Measurements from ENCODE around the gene DST. TPM values are rescaled to one million over a fixed set of nuclear protein-coding genes. Genes with fewer than 3 reads are reported as not detected.

DST gene
- total RNA-seq, 1 donor from 2014 or later: 183 TPM

DNA sequence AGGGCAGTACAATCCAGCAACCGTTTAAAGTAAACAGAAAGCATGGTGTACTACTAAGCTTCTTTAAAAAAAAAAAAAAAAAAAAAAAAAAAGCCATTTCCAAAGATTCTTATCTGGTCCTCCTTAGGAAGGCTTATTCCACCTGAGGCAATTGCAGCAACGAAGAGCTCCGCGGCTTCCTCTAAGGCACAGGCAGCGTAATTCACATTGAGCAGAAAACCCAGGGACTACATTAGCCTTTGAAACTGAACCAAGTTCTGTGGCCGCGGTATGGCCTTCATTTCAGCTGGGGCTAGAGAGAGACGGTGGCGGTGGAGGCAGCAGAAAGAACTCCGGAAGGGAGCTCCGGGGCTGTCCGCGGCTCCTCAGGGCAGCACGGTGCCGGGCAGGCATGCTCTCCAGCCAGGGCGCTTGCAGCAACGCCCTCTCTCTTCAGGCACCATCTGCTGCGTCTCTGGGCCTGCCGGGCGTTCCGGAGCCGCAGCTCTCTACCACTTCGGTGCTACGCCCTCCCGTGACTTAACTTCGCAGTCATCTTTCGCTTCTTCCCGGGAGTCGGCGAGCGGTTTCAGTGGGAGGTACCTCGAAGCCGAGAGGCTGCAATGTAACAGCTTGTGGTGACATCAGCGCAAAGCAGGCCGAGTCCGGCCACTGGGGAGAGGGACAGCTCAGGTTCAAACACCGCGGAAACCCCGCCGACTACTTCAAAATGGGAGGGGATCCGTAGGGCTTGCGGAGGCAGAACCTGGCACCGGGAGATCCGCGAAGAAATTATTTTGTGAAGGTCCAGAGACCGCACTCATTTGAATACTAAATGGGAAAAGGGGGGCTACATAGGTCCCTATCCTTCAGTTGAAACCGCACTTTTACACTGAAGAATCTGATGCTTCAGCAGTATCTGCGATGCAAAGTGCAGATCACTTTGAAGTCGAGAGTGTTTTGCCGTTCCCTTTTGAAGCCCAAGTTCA, 100.0 kb downstream of the DST start:
- Histone ChIP-seq H3K9me3 (ENCODE audit: control insufficient read depth in 3 of 3, low read length in 3 of 3) (no peaks in the 10 kb centered on the region), H3K4me3 (ENCODE audit: low read length in 3 of 3) (peak overlapping the region; percentile 74 to 90 (median 77)), H3K4me1 (ENCODE audit: control insufficient read depth in 3 of 3, insufficient read depth in 3 of 3, low read length in 3 of 3) (peaks cover 18 to 30% (median 28%) of the 10 kb centered on the region in 3 donors), H3K9ac (ENCODE audit: low read depth in 1 of 3, low read length in 3 of 3) (peak overlapping the region; percentile 83 to 94 (median 84)), H3K27me3 (ENCODE audit: control insufficient read depth in 3 of 3, insufficient read depth in 3 of 3, low read length in 3 of 3) (no peaks in the 10 kb centered on the region), H3K36me3 (ENCODE audit: control insufficient read depth in 3 of 3, insufficient read depth in 3 of 3, low read length in 3 of 3) (no peaks in the 10 kb centered on the region), H3K27ac (ENCODE audit: low read depth, low read length) (peak overlapping the region; percentile 83)

DNA sequence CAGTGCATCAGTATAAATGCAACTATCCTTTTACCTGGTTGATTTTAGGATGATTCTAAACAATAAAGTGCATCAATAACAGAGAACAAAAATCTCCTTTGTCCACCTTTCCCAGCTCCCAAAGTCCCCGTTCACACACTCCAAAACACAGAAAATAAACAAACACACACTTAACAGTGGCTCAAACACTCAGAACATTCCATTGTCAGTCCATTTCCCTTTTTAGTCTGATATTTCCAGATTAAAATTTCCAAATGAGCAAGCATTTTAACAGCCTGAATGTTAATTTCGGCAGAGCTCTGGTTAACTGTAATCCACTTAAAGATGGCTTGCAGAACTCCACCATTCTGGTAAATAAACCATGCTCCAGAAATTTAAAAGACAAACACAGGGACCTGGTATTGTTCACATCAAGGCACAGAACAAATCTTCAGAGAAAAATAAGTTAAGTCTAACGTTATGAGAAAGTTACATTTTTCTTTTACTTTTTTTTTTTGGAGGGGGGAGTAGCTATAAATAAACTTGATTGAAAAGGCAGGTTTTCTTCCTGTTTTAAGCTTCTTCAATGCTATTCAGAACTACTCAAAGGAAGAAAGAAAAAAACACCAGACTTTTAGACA, 100.8 kb downstream of the DST start:
- peak overlapping the region; percentile 83 for H3K27ac ChIP-seq (ENCODE audit: low read depth, low read length)
- H3K4me3 ChIP-seq (ENCODE audit: low read length in 3 of 3): peak overlapping the region; percentile 74 to 90 (median 77)
- peaks cover 22 to 36% (median 35%) of the 10 kb centered on the region in 3 donors for H3K4me1 ChIP-seq (ENCODE audit: control insufficient read depth in 3 of 3, insufficient read depth in 3 of 3, low read length in 3 of 3)
- no peaks in the 10 kb centered on the region for H3K36me3 ChIP-seq (ENCODE audit: control insufficient read depth in 3 of 3, insufficient read depth in 3 of 3, low read length in 3 of 3)
- H3K27me3 ChIP-seq (ENCODE audit: control insufficient read depth in 3 of 3, insufficient read depth in 3 of 3, low read length in 3 of 3): no peaks in the 10 kb centered on the region
- peak overlapping the region; percentile 83 to 94 (median 84) for H3K9ac ChIP-seq (ENCODE audit: low read depth in 1 of 3, low read length in 3 of 3)
- H3K9me3 ChIP-seq (ENCODE audit: control insufficient read depth in 3 of 3, low read length in 3 of 3): no peaks in the 10 kb centered on the region

DNA sequence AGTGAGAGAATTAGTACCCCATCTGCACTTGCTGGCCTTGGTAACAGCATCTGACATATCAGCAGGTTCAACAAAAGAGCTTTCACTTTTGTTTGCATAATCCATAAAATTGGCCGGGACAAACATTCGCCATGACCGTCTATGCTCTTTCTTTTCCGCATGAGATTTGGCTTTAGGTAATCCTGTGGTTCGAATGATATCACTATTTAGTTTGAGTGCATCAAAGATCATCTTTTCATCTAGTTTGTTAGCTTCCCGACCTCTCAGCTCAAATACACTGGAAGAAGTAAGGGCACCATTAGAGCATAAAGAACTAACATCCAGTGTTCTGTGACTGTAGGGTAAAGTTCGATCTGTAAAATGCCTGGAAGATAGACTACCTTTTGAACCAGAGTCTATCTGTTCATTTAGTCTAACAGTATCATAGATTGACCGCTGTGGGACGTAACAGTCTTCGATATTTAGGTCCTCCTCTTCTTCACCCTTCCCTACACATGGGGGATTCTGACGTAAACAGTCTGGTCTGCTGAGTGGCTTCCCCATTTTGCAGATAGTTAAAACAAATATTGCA, 101.6 kb downstream of the DST start:
- Histone ChIP-seq H3K9me3 (ENCODE audit: control insufficient read depth in 3 of 3, low read length in 3 of 3) (no peaks in the 10 kb centered on the region), H3K27me3 (ENCODE audit: control insufficient read depth in 3 of 3, insufficient read depth in 3 of 3, low read length in 3 of 3) (no peaks in the 10 kb centered on the region), H3K27ac (ENCODE audit: low read depth, low read length) (peak overlapping the region; percentile 83), H3K9ac (ENCODE audit: low read depth in 1 of 3, low read length in 3 of 3) (peak overlapping the region; percentile 29 to 57 (median 34)), H3K4me1 (ENCODE audit: control insufficient read depth in 3 of 3, insufficient read depth in 3 of 3, low read length in 3 of 3) (peaks cover 22 to 40% (median 36%) of the 10 kb centered on the region in 3 donors), H3K36me3 (ENCODE audit: control insufficient read depth in 3 of 3, insufficient read depth in 3 of 3, low read length in 3 of 3) (peaks cover 4 to 5% (median 5%) of the 10 kb centered on the region in 3 donors), H3K4me3 (ENCODE audit: low read length in 3 of 3) (peak overlapping the region; percentile 63 to 90 (median 77))

DNA sequence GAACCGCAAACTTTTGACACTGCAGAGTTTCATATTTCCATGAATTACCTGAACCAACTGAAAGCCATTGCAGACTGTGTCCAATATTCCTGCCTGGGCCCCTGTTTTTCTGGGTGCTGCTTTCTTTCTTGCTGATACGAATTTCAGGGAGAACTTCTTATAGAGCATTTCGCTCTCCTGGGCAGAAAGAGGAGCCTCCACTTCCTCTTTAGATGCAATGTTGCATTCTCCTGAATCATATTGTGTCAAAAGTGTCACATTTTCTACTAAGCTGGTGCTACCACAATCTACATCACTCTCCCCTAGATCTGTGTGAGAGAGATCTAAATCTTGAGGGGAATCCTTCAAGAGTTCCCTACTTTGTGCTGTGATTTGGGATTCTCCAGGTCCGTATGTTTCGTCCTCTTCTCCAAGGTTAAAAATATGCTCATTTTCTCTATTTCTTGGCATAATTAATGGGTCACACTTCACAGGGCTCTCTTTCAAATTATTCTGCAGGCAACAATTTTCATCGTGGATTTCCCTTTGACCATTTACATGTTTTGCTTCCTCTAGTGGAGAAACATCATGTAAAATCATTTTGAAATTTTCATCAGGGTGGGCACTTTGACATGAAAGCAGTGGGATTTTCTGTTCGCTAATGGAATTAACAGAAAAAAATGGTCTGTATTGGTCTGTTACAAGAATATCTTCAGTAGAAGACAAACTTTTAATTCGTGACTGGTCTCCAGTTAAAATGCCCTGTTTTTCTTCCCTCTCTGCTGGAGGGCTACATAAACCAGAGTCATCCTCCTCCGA, 102.3 kb downstream of the DST start:
- Histone ChIP-seq H3K27ac (ENCODE audit: low read depth, low read length) (peak overlapping the region; percentile 83), H3K36me3 (ENCODE audit: control insufficient read depth in 3 of 3, insufficient read depth in 3 of 3, low read length in 3 of 3) (peaks cover 5 to 8% (median 6%) of the 10 kb centered on the region in 3 donors), H3K9ac (ENCODE audit: low read depth in 1 of 3, low read length in 3 of 3) (peak overlapping the region; percentile 29 to 57 (median 34)), H3K4me1 (ENCODE audit: control insufficient read depth in 3 of 3, insufficient read depth in 3 of 3, low read length in 3 of 3) (peaks cover 22 to 40% (median 36%) of the 10 kb centered on the region in 3 donors), H3K4me3 (ENCODE audit: low read length in 3 of 3) (peak overlapping the region; percentile 63 to 90 (median 77)), H3K27me3 (ENCODE audit: control insufficient read depth in 3 of 3, insufficient read depth in 3 of 3, low read length in 3 of 3) (no peaks in the 10 kb centered on the region), H3K9me3 (ENCODE audit: control insufficient read depth in 3 of 3, low read length in 3 of 3) (no peaks in the 10 kb centered on the region)

DNA sequence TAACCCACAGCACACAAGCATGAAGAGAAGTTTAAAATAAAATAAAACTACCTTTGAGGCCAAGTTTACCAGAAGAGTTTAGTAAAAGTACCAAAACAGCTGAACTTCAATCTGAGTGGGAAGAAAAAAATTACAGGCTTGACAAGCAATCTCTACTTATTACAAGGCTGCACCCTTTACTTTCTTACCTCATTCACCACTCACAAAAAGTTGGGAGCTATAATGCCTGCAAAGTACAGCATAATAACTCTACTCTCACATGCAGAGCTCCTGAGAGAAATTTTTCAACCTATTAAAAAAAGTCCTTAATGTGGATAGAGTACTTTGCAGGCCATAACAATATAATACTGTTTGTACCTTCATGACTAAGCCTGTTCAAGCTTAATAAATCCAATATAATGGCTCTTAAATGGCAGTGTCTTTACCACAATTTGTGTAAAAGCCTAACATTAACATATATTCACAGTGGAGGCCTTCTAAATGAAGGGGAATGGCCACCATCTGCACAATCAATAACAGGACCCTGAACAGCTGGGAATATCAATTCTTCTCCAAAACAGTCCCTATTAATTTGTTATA, 103.1 kb downstream of the DST start:
- peaks cover 10 to 15% (median 13%) of the 10 kb centered on the region in 3 donors for H3K36me3 ChIP-seq (ENCODE audit: control insufficient read depth in 3 of 3, insufficient read depth in 3 of 3, low read length in 3 of 3)
- H3K27ac ChIP-seq (ENCODE audit: low read depth, low read length): peak overlapping the region; percentile 83
- H3K4me1 ChIP-seq (ENCODE audit: control insufficient read depth in 3 of 3, insufficient read depth in 3 of 3, low read length in 3 of 3): peaks cover 22 to 40% (median 36%) of the 10 kb centered on the region in 3 donors
- H3K4me3 ChIP-seq (ENCODE audit: low read length in 3 of 3): peak overlapping the region in 2 of 3 donors; percentile 77 to 90
- H3K27me3 ChIP-seq (ENCODE audit: control insufficient read depth in 3 of 3, insufficient read depth in 3 of 3, low read length in 3 of 3): no peaks in the 10 kb centered on the region
- peak overlapping the region; percentile 20 to 71 (median 52) for H3K9ac ChIP-seq (ENCODE audit: low read depth in 1 of 3, low read length in 3 of 3)
- no peaks in the 10 kb centered on the region for H3K9me3 ChIP-seq (ENCODE audit: control insufficient read depth in 3 of 3, low read length in 3 of 3)

DNA sequence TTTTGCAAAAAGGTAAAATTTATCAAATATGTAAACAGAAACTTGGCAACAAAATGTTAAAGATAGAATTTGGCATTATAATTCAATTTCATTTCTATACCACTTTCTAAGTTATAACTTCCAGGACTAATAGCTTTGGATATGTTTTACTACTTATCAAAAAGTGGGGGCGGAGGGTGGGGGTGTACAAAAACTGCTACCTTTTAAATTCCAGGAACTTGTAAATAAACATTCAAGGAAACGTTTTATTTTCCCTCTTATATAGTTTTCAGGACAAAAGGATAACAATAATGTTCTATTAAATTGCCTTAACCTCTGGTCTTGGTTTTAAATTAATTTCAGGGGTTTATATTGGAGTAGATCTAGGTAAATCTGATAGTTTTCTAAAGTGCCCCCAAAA, 103.8 kb downstream of the DST start:
- H3K27me3 ChIP-seq (ENCODE audit: control insufficient read depth in 3 of 3, insufficient read depth in 3 of 3, low read length in 3 of 3): no peaks in the 10 kb centered on the region
- H3K36me3 ChIP-seq (ENCODE audit: control insufficient read depth in 3 of 3, insufficient read depth in 3 of 3, low read length in 3 of 3): peaks cover 10 to 20% (median 18%) of the 10 kb centered on the region in 3 donors
- no peak overlapping the region for H3K27ac ChIP-seq (ENCODE audit: low read depth, low read length)
- H3K4me1 ChIP-seq (ENCODE audit: control insufficient read depth in 3 of 3, insufficient read depth in 3 of 3, low read length in 3 of 3): peaks cover 22 to 40% (median 33%) of the 10 kb centered on the region in 3 donors
- no peaks in the 10 kb centered on the region for H3K9me3 ChIP-seq (ENCODE audit: control insufficient read depth in 3 of 3, low read length in 3 of 3)
- peak overlapping the region in 1 of 3 donors; percentile 71 for H3K9ac ChIP-seq (ENCODE audit: low read depth in 1 of 3, low read length in 3 of 3)
- peak overlapping the region in 1 of 3 donors; percentile 10 for H3K4me3 ChIP-seq (ENCODE audit: low read length in 3 of 3)

DNA sequence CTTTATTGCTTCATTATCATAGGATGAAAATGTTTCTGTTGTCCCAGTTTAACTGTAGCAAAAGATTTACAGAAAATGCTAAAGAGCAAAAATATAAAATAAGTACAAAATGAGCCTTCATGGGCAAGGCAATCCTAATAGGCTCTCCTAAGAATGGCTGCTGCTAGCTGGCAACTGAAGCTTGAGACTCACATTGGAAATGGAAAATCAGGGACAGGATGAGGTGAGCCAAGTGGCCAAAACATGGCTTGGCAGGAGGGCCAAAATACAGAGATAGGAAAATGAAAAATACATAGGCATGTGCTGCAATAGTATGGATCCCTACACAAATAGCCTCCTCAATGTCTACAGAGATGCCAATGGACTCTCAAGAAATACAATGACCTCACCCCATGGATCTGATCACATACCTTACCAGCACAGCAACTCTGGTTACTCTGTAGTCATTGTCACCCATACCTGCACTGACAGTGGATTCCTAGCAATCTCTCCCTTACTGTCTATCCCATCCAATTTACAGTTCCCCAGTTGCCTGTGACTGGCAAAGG, 105.4 kb downstream of the DST start:
- Histone ChIP-seq H3K9me3 (ENCODE audit: control insufficient read depth in 3 of 3, low read length in 3 of 3) (no peaks in the 10 kb centered on the region), H3K9ac (ENCODE audit: low read depth in 1 of 3, low read length in 3 of 3) (no peak overlapping the region), H3K27me3 (ENCODE audit: control insufficient read depth in 3 of 3, insufficient read depth in 3 of 3, low read length in 3 of 3) (no peaks in the 10 kb centered on the region), H3K36me3 (ENCODE audit: control insufficient read depth in 3 of 3, insufficient read depth in 3 of 3, low read length in 3 of 3) (peaks cover 10 to 23% (median 19%) of the 10 kb centered on the region in 3 donors), H3K27ac (ENCODE audit: low read depth, low read length) (no peak overlapping the region), H3K4me1 (ENCODE audit: control insufficient read depth in 3 of 3, insufficient read depth in 3 of 3, low read length in 3 of 3) (peaks cover 22 to 35% (median 31%) of the 10 kb centered on the region in 3 donors), H3K4me3 (ENCODE audit: low read length in 3 of 3) (no peak overlapping the region)

DNA sequence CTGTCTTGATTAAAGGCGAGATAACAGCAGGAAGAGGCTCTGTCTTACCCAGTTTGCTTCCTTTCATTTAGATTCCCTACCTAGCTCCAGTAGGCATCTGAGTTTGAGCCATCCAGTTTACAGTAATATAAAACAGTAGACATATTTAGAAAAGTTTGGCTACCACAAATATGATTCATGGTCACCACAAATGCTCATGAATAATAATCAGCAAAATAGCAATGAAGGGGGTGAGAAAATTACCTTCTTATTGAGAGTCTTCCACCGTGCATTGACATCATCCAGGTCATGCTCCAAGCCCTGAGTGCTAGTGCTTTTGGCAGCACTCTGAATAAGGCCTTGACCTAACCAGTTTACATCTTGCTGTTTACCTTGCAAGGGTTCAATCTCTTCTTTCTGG, 106.2 kb downstream of the DST start:
- Histone ChIP-seq H3K4me1 (ENCODE audit: control insufficient read depth in 3 of 3, insufficient read depth in 3 of 3, low read length in 3 of 3) (peaks cover 17 to 28% (median 27%) of the 10 kb centered on the region in 3 donors), H3K27ac (ENCODE audit: low read depth, low read length) (no peak overlapping the region), H3K9me3 (ENCODE audit: control insufficient read depth in 3 of 3, low read length in 3 of 3) (no peaks in the 10 kb centered on the region), H3K36me3 (ENCODE audit: control insufficient read depth in 3 of 3, insufficient read depth in 3 of 3, low read length in 3 of 3) (peaks cover 14 to 30% (median 27%) of the 10 kb centered on the region in 3 donors), H3K9ac (ENCODE audit: low read depth in 1 of 3, low read length in 3 of 3) (no peak overlapping the region), H3K27me3 (ENCODE audit: control insufficient read depth in 3 of 3, insufficient read depth in 3 of 3, low read length in 3 of 3) (no peaks in the 10 kb centered on the region), H3K4me3 (ENCODE audit: low read length in 3 of 3) (no peak overlapping the region)

DNA sequence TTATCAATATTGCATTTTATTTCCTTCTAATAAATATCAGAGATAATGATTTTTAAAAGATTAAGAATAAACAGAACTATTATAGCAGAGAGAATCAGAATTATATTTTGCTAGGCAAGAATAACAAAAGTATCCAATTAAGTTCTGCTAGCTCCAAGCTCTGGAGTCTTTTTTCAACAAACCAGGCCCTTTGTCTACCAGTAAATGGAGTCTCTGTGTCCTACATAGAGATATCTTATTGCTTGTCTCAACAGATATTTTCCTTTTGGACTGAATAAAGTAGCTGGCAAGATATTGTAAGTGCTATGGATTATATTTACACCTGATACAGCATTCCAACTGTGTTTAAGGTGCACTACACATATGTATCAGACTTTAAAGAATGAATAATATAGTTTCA, 107.1 kb downstream of the DST start:
- no peaks in the 10 kb centered on the region for H3K27me3 ChIP-seq (ENCODE audit: control insufficient read depth in 3 of 3, insufficient read depth in 3 of 3, low read length in 3 of 3)
- H3K4me1 ChIP-seq (ENCODE audit: control insufficient read depth in 3 of 3, insufficient read depth in 3 of 3, low read length in 3 of 3): peaks cover 8 to 25% (median 19%) of the 10 kb centered on the region in 3 donors
- peaks cover 14 to 33% (median 29%) of the 10 kb centered on the region in 3 donors for H3K36me3 ChIP-seq (ENCODE audit: control insufficient read depth in 3 of 3, insufficient read depth in 3 of 3, low read length in 3 of 3)
- H3K9me3 ChIP-seq (ENCODE audit: control insufficient read depth in 3 of 3, low read length in 3 of 3): no peaks in the 10 kb centered on the region
- H3K4me3 ChIP-seq (ENCODE audit: low read length in 3 of 3): no peak overlapping the region
- H3K27ac ChIP-seq (ENCODE audit: low read depth, low read length): no peak overlapping the region
- no peak overlapping the region for H3K9ac ChIP-seq (ENCODE audit: low read depth in 1 of 3, low read length in 3 of 3)

Data from skeletal muscle tissue (tissue), 4 donors.